GM19452 (cell line): ENCODE results near the gene SMYD3.

ENCODE experiments used
- ATAC-seq: cut with Tn5 transposase; IDR thresholded peaks from one replicate; pipeline ENCODE4 v1.9.1; 2021; ENCODE audit not compliant: unreplicated experiment

SMYD3 gene

GRCh38 chr1:246317332-246318035 is 189.6 kb downstream of the SMYD3 start:
- no peak for ATAC-seq

- no peak for ATAC-seq
These were observed 195.6 kb downstream of the SMYD3 start for GRCh38 chr1:246311461-246311860.

DNA sequence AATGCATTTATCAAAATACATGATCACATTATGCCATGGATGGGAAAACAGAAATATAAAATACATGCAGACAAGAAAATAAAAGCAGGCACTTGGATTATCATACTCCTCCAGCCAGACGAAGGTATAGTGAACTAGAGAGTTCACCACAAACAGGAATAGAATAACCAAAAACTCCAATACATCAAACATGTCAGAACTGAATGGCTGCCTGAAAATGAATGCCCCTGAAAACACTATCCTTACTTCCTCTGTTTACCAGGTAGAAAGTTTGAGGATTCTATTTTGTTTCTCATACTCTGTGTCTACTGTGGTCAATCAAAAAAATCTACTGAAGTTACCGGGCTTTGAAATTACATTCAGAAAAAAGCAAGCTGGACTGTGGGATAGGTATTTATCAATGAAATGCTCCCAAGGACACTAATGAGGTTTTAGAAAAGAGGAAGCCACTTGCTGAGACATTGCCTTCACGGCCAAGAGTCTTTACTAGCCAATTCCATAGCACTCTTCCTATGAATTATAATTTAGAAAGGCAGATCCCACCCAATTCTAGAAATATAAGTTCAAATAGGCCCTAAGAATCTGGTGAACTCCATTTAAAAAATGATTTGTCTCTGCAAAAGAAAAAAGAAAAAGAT is 197.7 kb downstream of the SMYD3 start:
- no peak for ATAC-seq

- ATAC-seq: no peak
These were observed 198.5 kb downstream of the SMYD3 start for GRCh38 chr1:246308533-246309075.

DNA sequence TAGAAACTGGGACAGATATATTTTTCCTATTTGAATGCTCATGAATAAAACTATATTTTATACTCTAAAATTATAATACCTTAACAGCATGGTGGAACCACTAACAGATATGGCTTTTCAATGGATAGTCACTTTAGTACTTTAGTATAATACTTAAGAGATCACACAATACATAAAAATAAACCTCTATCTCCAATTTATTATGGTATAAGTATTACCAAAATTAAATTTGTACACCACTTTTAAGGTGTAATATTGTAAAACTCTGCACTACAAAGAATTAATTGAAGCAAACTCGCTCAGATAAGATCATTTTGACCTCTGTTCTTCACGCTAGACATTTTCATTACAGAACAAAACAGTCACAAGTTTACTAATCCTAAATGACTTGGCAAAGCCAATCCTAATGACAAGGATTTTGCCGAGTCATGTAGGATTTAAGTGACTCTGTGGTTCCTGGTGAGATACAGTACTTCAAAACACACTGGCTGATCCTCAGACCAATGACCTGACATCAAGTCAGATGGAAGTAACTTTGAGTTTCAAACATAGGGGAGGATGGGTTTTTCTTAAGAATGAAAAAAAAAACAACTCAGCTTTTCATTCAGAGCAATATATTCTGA is 200.6 kb downstream of the SMYD3 start:
- no peak for ATAC-seq

DNA sequence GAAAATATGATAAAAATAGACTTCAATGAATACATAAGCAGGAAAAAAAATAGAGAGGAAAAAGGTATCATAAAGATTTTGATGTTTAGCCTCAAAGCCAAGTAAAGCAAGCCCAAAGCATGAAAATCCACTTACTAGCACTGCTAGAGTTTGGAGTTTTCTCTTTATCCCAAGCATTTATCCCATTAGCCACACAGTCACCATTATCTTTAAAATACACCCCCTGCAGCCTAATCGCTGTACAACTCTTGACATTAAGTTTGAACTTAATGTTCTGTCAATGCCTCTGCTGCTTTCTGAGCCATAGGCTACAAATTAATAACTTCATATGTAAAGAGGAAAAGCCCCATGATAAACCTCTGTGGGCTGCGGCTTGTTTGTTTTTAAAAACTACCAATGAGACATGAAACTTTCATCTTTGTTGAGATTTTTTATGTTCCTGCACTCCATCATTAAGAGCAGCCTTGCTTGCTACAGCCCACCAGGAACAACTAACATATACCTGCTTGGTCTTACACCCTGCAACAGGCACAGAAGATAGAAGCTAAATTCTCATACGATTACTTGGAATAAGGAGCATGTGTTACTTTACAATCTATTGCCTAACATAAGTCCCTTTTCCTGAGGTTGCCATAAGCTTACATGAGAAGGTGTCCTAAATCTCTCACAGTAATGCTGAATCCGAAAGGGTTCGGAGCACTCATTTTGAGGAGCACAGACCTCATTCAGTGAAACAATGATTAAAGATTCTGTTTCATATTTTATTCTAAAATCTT is 202.4 kb downstream of the SMYD3 start:
- ATAC-seq: no peak

- ATAC-seq: no peak
These were observed 204.3 kb downstream of the SMYD3 start for GRCh38 chr1:246302711-246303317.

DNA sequence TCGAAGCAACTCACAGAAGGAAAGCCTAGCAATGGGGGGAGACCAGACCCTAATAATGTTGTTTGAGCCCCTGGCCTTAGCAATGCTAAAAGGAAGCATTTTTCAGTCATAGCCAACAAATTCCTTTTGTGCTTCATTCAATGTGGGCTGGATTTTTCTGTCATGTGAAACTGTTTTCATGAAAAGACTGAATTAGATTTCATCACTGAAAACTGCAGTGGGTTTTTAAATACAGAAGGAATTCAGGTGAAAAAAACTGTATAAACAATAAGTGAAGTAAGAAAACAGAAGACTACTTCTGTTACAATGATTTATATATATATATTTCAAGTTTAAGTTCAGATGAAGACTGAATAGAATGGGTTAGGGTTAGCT is 204.8 kb downstream of the SMYD3 start:
- ATAC-seq: no peak

DNA sequence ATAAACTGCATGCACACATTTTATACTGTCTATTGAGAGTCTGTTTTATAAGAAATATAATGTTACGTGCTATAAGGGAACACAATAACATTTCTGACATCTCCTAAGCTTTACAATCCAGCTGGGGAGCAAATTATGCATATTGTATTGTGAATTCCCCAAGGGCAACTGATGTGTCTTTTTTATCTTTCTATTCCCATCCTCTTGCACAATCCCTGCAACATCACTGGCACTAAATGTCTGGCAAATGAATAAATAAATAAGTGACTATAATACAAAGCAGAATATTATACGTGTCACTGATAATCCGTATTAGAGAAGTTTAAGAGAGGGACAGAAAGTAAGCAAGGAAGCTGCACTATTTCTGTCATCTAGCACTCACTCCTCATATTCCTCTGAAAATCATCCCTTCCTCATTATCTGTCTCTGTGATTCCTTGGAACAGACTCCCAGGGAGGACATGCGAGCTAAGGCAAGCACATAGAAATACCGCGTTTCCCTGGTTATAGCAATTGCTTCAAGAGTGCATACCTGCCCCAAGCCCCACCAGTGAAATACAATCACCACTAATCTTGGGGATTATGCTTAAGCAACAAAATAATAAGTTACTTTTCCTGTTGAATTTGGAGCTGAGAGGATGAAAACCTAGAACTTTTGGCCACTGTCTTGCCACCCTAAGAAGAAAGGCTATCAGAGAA is 205.4 kb downstream of the SMYD3 start:
- ATAC-seq: no peak

DNA sequence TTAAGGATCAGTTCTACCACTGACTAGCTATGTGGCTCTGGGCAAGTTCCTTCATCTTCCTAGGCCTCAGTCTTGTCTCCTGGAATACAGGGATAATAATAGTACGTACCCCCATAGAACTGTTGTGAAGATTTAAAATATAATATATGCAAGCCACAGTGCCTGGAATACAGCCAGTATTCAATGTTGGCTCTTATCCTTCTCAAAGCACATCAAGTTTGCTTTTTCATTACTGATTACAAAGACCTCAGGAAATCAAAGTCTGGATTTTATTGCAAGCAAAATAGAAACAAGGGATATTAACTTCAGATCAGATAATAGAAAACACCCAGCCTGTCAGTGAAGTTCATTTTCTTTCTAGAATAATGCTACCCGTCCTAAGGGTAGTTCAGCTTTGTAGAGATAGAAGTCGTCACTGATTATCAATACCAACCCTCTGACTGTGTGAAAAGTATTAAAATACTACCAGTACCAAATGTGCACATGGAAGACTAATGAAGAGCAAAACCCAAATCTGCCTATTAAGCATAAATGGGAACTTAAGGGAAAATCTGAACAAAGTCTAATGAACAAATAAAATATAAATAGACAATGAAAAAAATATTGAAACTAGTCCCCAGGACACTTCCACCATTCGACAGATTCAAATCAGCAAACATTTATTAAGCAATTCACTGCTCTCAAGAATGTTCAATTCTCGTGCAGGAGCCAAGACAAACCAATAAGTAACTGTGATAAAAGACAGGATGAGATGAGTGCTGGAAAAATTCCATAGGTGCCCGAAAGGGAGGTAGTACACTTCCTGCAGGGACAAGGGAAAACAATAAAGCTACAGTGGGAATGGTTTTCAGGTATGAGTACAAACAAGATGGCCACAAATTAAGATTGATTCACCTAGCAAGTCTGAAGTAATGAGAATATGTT is 206.2 kb downstream of the SMYD3 start:
- no peak for ATAC-seq

GRCh38 chr1:246297279-246298265 is 209.5 kb downstream of the SMYD3 start:
- ATAC-seq: no peak

- no peak for ATAC-seq
These were observed 211.1 kb downstream of the SMYD3 start for GRCh38 chr1:246295968-246296367.

- no peak for ATAC-seq
These were observed 211.7 kb downstream of the SMYD3 start for GRCh38 chr1:246295340-246295739.

GRCh38 chr1:246294263-246294662 is 212.8 kb downstream of the SMYD3 start:
- no peak for ATAC-seq

DNA sequence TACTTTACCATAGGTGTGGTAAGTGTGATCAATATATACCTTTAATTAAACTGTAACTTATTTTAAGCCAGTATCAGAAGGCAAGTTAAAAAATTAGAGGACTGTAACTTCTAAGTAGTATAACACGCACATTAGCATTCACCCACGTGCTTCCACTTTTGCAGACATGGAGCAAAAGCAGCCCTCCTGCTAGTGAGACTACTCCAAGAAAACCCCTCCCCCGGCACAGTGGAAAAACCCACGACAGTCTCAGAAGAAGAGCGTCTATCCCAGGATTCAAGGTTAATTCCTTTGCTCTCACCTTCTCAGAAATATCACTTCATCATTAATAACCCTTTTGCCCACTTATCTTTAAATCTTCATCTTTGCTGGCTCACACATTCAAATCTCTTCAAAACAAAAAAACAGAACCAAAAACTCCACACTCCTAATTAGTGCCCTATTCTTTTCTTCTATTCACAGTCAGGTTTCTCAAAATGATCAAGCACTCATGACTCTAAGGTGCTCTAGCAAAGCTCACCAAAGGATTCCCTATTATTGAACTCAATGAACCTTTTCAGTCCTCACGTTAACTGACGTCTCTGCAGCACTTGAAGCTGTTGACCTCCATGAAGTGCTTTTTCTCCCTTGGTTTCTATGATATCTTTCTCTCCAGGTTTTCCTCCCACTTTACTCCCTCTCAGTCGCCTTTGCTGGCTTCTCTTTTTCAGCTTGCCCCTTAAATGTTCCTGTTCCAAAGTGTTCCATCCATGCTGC is 213.5 kb downstream of the SMYD3 start:
- ATAC-seq: no peak

- ATAC-seq: no peak
These were observed 214.5 kb downstream of the SMYD3 start for GRCh38 chr1:246292571-246292970.

- no peak for ATAC-seq
These were observed 216.0 kb downstream of the SMYD3 start for GRCh38 chr1:246291127-246291526.
